IPS-NIHi11 (cell line): ENCODE results near the gene ERO1B.
A peak's percentile ranks its signal among the peaks of the same experiment; 100 is the strongest.

Experiments used
- DNase-seq: peaks from one replicate; pipeline ENCODE4 v3.0.0; 2012; ENCODE audit warnings: mixed read lengths, low spot score

Gene ERO1B

GRCh38 chr1:236181059-236181458 is 100.7 kb downstream of the ERO1B start:
- no peak for DNase-seq

DNA sequence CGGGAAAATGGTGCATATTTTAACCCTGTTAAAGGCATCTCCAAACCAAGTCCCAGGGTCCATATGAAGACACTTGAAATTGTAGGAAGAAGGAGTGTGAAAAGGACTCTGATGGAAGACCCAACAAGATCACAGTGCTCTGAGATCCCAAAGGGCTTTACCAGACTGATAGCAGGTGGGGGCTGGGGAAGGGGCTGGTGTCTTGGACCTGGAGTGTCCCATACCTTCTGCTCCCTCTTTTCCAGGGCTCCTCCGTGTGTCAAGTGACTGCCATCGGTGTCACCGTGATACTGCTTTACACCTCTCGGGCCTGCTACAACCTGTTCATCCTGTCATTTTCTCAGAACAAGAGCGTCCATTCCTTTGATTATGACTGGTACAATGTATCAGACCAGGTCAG is 102.1 kb downstream of the ERO1B start:
- DNase-seq, result no peak

DNA sequence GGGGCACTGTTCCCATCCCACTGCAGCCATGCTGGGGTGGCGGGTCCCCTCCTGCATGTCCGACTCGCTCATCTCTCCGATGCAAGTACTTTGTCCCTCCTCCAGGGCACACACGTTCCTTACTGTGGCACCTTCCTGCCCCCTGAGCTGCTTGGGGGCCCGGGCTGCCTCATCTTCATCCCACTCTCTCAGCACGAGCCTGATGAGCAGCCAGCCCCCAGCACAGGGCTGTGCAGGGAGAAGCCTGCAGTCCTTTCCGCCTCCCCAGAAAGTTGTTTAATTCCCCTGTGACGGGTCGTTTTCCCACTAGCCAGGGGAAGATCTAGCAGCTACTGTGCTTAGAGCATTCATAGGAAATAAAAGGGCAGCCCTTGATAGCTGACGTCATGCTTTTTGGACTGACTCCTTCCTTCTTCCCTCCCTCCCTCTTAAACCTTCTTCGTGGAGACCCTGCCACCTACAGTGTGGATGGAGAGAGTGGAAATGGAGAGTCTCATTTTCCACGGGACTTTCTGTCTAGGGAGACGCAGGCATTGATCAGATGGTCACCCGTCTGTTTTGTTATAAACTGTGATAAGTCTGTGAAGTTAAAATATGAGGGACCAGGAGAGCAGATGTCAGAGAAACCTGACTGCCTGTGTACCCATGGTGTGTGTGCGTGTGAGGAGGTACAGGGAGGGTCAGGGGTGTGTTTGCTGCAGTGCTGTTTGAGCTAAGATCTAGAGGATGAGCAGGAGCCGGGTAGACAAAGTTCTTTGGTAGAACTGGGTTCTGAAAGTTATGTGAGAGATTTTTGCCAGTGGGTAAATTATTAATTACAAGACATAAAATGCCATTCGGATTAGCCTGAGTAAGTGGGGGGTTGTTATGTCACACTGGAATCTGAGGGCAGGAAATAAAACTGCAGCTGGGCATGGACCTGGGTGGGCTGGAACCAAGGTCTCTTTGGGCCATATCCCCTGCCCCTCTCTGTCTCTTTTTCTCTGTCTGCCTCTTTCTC is 105.1 kb downstream of the ERO1B start:
- no peak for DNase-seq

DNA sequence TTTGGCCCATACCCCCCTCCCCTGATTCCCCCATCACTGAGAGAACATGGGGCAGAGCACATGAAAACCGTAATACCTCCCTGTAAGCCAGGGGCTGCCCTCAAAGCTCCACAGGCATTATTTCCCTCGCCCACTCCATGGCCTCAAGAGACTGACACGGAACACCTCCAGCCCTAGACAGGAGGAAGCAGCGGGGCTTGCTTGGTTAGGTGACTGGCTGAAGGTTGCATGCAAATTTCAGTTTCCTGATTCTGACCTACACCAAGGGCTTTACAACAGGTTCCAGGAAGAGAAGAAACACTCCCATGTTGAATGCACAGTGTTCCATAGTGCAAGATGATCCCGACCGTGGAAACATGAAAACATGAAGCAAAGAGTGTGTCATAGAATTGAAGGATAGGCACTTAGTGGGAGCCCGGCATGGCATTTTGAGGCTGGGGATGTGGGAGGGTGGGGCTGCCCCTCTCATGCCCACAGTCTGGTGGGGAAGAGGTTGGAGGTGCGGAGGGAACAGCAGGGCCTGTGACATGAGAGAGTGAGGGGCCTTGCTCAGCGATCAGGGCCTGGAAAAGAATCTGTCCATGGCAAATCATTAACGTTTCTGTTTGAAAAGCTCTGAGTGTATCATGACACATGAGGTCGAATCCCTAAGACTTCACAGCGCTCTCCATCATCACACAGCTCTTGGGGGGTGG is 106.0 kb downstream of the ERO1B start:
- DNase-seq, result no peak

- DNase-seq, result no peak
Measured at GRCh38 chr1:236173174-236173767, 108.5 kb downstream of the ERO1B start.

DNA sequence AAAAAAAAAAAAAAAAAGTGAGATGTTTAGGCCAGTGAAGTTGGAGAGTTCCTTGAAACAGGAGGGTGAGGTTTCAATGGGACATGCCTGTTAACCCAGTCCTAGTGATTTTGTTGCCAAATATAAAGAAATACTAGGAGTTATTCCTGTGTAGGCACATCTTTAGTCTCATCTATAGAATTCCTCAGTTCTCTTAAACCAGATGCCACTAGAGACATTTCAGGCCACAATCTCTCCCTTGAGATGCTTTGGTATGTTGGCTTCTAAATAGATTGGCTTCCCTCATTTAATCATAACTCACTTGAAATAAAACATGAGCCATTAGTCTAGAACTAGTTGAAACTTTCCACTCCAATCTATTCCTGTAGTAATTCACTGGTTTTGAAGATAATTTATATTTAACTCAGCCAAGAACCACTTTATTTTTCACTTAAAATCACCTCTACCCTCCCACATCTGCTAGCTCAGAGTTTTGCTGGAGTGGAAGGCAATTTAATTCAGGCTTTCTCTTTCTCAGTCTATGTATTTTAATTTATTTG is 109.6 kb downstream of the ERO1B start:
- no peak for DNase-seq

GRCh38 chr1:236168716-236169429 is 112.9 kb downstream of the ERO1B start:
- DNase-seq, result peak; percentile 51

- no peak for DNase-seq
Measured at GRCh38 chr1:236167578-236167977, 114.2 kb downstream of the ERO1B start.

DNA sequence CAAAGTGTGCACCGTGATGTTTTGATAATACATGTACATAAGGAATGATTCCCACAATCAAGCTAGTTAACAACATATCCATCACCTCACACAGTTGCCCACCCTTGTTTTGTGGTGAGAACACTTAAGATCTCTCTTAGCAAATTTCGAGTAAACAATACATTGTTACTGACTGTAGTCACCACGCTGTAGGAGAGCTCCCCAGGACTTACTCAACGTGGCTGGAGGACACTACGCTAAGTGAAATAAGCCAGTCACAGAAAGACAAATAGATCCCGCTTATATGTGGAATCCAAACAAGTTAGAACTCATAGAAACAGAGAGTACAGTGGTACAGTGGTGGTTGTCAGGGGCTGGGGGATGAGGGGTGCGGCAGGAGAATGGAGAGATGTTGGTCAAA is 114.6 kb downstream of the ERO1B start:
- DNase-seq, result no peak

- no peak for DNase-seq
Measured at GRCh38 chr1:236166041-236166440, 115.7 kb downstream of the ERO1B start.
